ENCODE results near the gene PRRT2.
"Not testable (repeated sequence)": the region's sequence is repeated elsewhere in the genome, so short reads cannot be mapped to it uniquely, and the experiment has no call there.

GRCh38 chr16:29787155-29787554 lies 24.8 kb upstream of the PRRT2 start:
- TF ChIP-seq POLR2A (IDR thresholded peaks at IDR 0.05; ENCODE audit: low read depth); EP300 (IDR thresholded peaks at IDR 0.05): not testable (repeated sequence)
